GM23248 (cell line): ENCODE data around the gene BOLL. TPM values are rescaled to one million over a fixed set of nuclear protein-coding genes. Genes with fewer than 3 reads are reported as not detected.
"Not testable (repeated sequence)": the region's sequence is repeated elsewhere in the genome, so short reads cannot be mapped to it uniquely, and the experiment has no call there.

Source experiments
- DNase-seq: peaks from one replicate; pipeline ENCODE4 v3.0.0-alpha.2; 2015
- H2AFZ ChIP-seq: fragments of 200-600 bp; sonication (generic); 2 replicates; pipeline ENCODE4 v1.6.1; 2016; ENCODE audit warnings: antibody characterized with exemption
- H3F3A ChIP-seq: fragments of 200-600 bp; sonication (generic); 2 replicates; pipeline ENCODE4 v1.6.1; 2016; ENCODE audit warnings: mild to moderate bottlenecking, antibody characterized with exemption, mixed run types; ENCODE audit not compliant: insufficient read depth
- H3K27ac ChIP-seq: fragments of 200-600 bp; sonication (generic); 2 replicates; pipeline ENCODE4 v1.5.1; 2016; ENCODE audit warnings: mild to moderate bottlenecking
- H3K27me3 ChIP-seq: fragments of 200-600 bp; sonication (generic); replicated peaks from 2 replicates; pipeline ENCODE4 v1.6.1; 2016; ENCODE audit warnings: mild to moderate bottlenecking; ENCODE audit not compliant: insufficient read depth
- H3K36me3 ChIP-seq: fragments of 200-600 bp; sonication (generic); 2 replicates; pipeline ENCODE4 v1.6.1; 2016; ENCODE audit warnings: low read depth, mild to moderate bottlenecking
- H3K4me1 ChIP-seq: fragments of 200-600 bp; sonication (generic); 2 replicates; pipeline ENCODE4 v1.6.1; 2016; ENCODE audit warnings: mild to moderate bottlenecking; ENCODE audit not compliant: insufficient read depth
- H3K4me2 ChIP-seq: fragments of 200-600 bp; sonication (generic); one replicate; pipeline ENCODE4 v1.6.1; 2016; ENCODE audit warnings: mild to moderate bottlenecking; ENCODE audit not compliant: unreplicated experiment
- H3K4me3 ChIP-seq: fragments of 200-600 bp; sonication (generic); 2 replicates; pipeline ENCODE4 v1.5.1; 2016; ENCODE audit warnings: mild to moderate bottlenecking
- H3K79me2 ChIP-seq: fragments of 200-600 bp; sonication (generic); 2 replicates; pipeline ENCODE4 v1.6.1; 2016; ENCODE audit warnings: mild to moderate bottlenecking; ENCODE audit not compliant: insufficient read depth
- H3K9ac ChIP-seq: fragments of 200-600 bp; sonication (generic); 2 replicates; pipeline ENCODE4 v1.6.1; 2016; ENCODE audit warnings: mild to moderate bottlenecking
- H3K9me2 ChIP-seq: fragments of 200-600 bp; sonication (generic); 2 replicates; pipeline ENCODE4 v1.6.1; 2016; ENCODE audit warnings: mixed run types, mild to moderate bottlenecking, moderate library complexity; ENCODE audit not compliant: insufficient read depth
- H3K9me3 ChIP-seq: fragments of 200-600 bp; sonication (generic); one replicate; pipeline ENCODE4 v1.6.1; 2017; ENCODE audit warnings: low read depth
- H4K20me1 ChIP-seq: fragments of 200-600 bp; sonication (generic); 2 replicates; pipeline ENCODE4 v1.6.0; 2016; ENCODE audit not compliant: insufficient read depth
- EZH2 ChIP-seq: fragments of 200-600 bp; sonication (generic); IDR thresholded peaks from 2 replicates; pipeline ENCODE4 v1.6.1; 2018; ENCODE audit warnings: antibody characterized with exemption, mild to moderate bottlenecking; ENCODE audit not compliant: insufficient read depth, poor library complexity, severe bottlenecking
- EZH2phosphoT487 ChIP-seq: fragments of 200-600 bp; sonication (generic); IDR thresholded peaks from 2 replicates; pipeline ENCODE4 v1.6.1; 2018; ENCODE audit warnings: antibody characterized with exemption, moderate library complexity, mild to moderate bottlenecking, low read depth; ENCODE audit not compliant: insufficient read depth
- WGBS, 2 experiments: methylation state at CpG; one replicate each; pipeline ENCODE4 v1.1.6; 2015 to 2017; ENCODE audit warnings: low lambda C conversion rate in 2 of 2, low coverage in 1 of 2; ENCODE audit errors: missing lambda C conversion rate in 2 of 2; 5-methylcytosine and 5-hydroxymethylcytosine counted together
- in situ Hi-C: fragments of 300-500 bp; cut with MboI; formaldehyde crosslinking; loops from 2 replicates; pipeline ENCODE4 v1.15.0; 2020
- polyA plus RNA-seq: library from polyadenylated mRNA; unstranded; fragments of >200 nt; fragmentation: Nextera tagmentation; extraction: Ambion mirVana; gene quantifications from 2 replicates; pipeline ENCODE4 v1.2.1, GENCODE V29; 2016
- total RNA-seq: library from RNA; depleted of rRNA; stranded (reverse); fragments of >200 nt; shearing (Covaris generic); gene quantifications from 2 replicates; pipeline ENCODE4 v1.2.3, GENCODE V29; 2014

The BOLL gene
- total and polyA plus RNA-seq, 2 experiments from 2014 or later: not detected

- no peaks in the 10 kb centered on the region for H3K4me1 ChIP-seq
- TF ChIP-seq EZH2 (no peak), EZH2phosphoT487 (no peak)
- in situ Hi-C loops: no loop called here
Observed at GRCh38 chr2:197727011-197727410, 58.1 kb downstream of the BOLL start.

GRCh38 chr2:197717863-197718262, 67.3 kb downstream of the BOLL start:
- 90 to 92% methylated on average over 2 of the region's 2 CpGs for WGBS, 2 experiments
- in situ Hi-C loops: no loop called here
- DNase-seq: no peak

More at GRCh38 chr2:197727011-197727410, 58.1 kb downstream of the BOLL start:
- no peaks in the 10 kb centered on the region for H3K79me2 ChIP-seq
- no peak for DNase-seq
- no peaks in the 10 kb centered on the region for H3F3A ChIP-seq
- no peak overlapping the region for H3K9ac ChIP-seq
- no peak overlapping the region for H3K4me3 ChIP-seq
- H3K27ac ChIP-seq: no peak overlapping the region
- no peak overlapping the region for H3K4me2 ChIP-seq
- H3K27me3 ChIP-seq: no peaks in the 10 kb centered on the region
- no peaks in the 10 kb centered on the region for H3K9me2 ChIP-seq
- no peak overlapping the region for H2AFZ ChIP-seq
- no peaks in the 10 kb centered on the region for H3K36me3 ChIP-seq
- no peaks in the 10 kb centered on the region for H3K9me3 ChIP-seq
- no peaks in the 10 kb centered on the region for H4K20me1 ChIP-seq

DNA sequence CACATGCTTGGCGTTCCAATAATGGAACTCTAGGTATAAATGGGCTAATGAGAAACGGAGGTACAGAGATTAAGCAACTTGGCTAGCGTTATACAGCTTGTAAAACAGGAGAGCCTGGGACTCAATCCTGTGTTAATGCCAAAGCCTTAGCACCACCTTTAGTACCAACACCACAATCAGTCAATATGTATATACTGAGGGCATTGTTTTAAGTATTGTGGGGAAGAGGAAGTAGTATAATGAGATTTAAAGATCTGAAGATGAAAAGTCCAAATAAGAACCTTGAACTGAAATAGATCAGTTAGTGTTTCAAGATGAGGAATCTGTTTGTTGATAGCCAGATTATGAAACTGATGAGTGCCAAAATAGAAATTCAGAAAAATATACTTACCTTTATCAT, 71.8 kb downstream of the BOLL start:
- Histone ChIP-seq H3K4me3 (no peak overlapping the region), H3K27me3 (no peaks in the 10 kb centered on the region), H3K4me1 (peaks cover 11% of the 10 kb centered on the region), H4K20me1 (no peaks in the 10 kb centered on the region), H3K9me3 (no peaks in the 10 kb centered on the region), H3K9ac (no peak overlapping the region), H3K27ac (no peak overlapping the region), H3K36me3 (no peaks in the 10 kb centered on the region), H3K4me2 (no peak overlapping the region), H3K79me2 (peaks cover 48% of the 10 kb centered on the region), H2AFZ (no peak overlapping the region), H3F3A (peaks cover 17% of the 10 kb centered on the region), H3K9me2 (no peaks in the 10 kb centered on the region)
- in situ Hi-C loops: no loop called here
- no peak for DNase-seq
- 66% methylated on average over 3 of the region's 3 CpGs for WGBS, 2 experiments
- no peak for TF ChIP-seq EZH2
- no peak for TF ChIP-seq EZH2phosphoT487

More at GRCh38 chr2:197717863-197718262, 67.3 kb downstream of the BOLL start:
- Histone ChIP-seq H3K9ac (no peak overlapping the region), H3K4me1 (no peaks in the 10 kb centered on the region), H3K4me2 (no peak overlapping the region), H2AFZ (no peak overlapping the region), H4K20me1 (no peaks in the 10 kb centered on the region), H3K9me3 (no peaks in the 10 kb centered on the region), H3K27ac (no peak overlapping the region), H3K79me2 (peaks cover 11% of the 10 kb centered on the region; the same call in 1 of the 2 replicates), H3K27me3 (no peaks in the 10 kb centered on the region), H3F3A (no peaks in the 10 kb centered on the region), H3K36me3 (no peaks in the 10 kb centered on the region), H3K9me2 (no peaks in the 10 kb centered on the region), H3K4me3 (no peak overlapping the region)
- no peak for TF ChIP-seq EZH2
- TF ChIP-seq EZH2phosphoT487: no peak

- Histone ChIP-seq H3K9me3 (no peaks in the 10 kb centered on the region), H3K27ac (no peak overlapping the region), H2AFZ (no peak overlapping the region), H3K36me3 (no peaks in the 10 kb centered on the region), H3F3A (peaks cover 24% of the 10 kb centered on the region), H3K9ac (no peak overlapping the region), H3K79me2 (peaks cover 63% of the 10 kb centered on the region), H3K27me3 (no peaks in the 10 kb centered on the region), H3K4me1 (peaks cover 26% of the 10 kb centered on the region), H4K20me1 (no peaks in the 10 kb centered on the region; the same call in 1 of the 2 replicates), H3K4me3 (no peak overlapping the region), H3K4me2 (no peak overlapping the region), H3K9me2 (no peaks in the 10 kb centered on the region)
- in situ Hi-C loops: no loop called here
- DNase-seq: peak; percentile 80
- TF ChIP-seq EZH2phosphoT487: no peak
- no peak for TF ChIP-seq EZH2
Observed at GRCh38 chr2:197711578-197711977, 73.5 kb downstream of the BOLL start.

DNA sequence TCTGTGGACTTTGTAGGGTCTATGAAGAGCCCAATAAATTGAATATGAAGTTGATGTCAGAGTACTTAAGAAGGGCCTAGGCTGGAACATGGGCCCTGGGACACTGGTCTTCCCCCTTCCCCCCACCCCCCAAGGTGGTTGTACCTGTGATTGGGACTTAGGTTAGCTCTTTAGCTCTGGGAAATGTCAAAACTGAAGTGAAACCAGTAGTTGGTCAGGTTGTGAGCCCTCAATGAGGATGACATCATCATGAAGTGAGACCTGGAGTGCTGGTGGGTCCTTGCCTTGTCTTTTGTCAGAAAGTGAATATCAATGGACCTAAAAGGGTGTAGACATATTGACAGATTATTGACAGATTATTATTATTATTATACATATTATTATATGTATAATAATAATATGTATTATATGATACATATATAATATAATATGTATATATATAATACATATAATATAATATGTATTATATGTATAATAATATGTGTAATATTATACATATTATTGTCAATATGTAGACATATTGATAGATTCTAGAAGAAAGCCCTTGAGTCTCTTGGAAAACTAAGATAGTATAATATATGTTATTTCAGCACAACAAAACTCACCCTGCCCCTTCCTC, 74.6 kb downstream of the BOLL start:
- in situ Hi-C loops: no loop called here
- no peak overlapping the region for H3K9ac ChIP-seq
- H3K36me3 ChIP-seq: no peaks in the 10 kb centered on the region

DNA sequence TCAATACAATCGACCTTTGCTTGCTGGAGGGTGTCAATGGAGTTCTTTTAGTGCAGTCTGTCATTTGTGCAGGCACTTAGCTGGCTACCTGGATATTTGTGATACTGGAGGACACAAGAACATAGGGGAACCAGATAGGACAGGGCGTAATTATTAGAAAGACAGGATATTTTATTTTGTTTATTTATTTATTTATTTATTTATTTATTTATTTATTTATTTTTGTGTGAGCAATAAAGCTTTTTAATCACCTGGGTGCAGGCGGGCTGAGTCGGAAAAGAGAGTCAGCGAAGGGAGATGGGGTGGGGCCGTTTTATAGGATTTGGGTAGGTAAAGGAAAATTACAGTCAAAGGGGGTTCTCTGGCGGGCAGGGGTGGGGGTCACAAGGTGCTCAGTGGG, 76.0 kb downstream of the BOLL start:
- H3K27me3 ChIP-seq, H3K27ac ChIP-seq, H2AFZ ChIP-seq, H3K9me3 ChIP-seq, H3K9me2 ChIP-seq, H4K20me1 ChIP-seq, H3K36me3 ChIP-seq, DNase-seq, H3K9ac ChIP-seq, H3K4me3 ChIP-seq, in situ Hi-C loops: not testable (repeated sequence)
- Histone ChIP-seq H3K4me1 (peaks cover 29% of the 10 kb centered on the region), H3K79me2 (peaks cover 74% of the 10 kb centered on the region), H3F3A (peaks cover 27% of the 10 kb centered on the region), H3K4me2 (peak overlapping the region; percentile 98)
- WGBS, 2 experiments: 87 to 90% methylated on average over 7 of the region's 7 CpGs

More for the DNA sequence above, 74.6 kb downstream of the BOLL start:
- Histone ChIP-seq H3F3A (peaks cover 24% of the 10 kb centered on the region), H3K9me2 (no peaks in the 10 kb centered on the region), H3K27me3 (no peaks in the 10 kb centered on the region), H3K4me2 (no peak overlapping the region), H3K4me1 (peaks cover 26% of the 10 kb centered on the region), H2AFZ (no peak overlapping the region), H3K4me3 (no peak overlapping the region), H3K79me2 (peaks cover 73% of the 10 kb centered on the region), H4K20me1 (no peaks in the 10 kb centered on the region; the same call in 1 of the 2 replicates), H3K9me3 (no peaks in the 10 kb centered on the region), H3K27ac (no peak overlapping the region)
- DNase-seq: no peak
- TF ChIP-seq EZH2phosphoT487: no peak
- TF ChIP-seq EZH2: no peak
